HG02678 (cell line): ENCODE results near the gene FFAR3.

Experiments used
- ATAC-seq: cut with Tn5 transposase; IDR thresholded peaks from one replicate; pipeline ENCODE4 v1.9.1; 2021; ENCODE audit warnings: mild to moderate bottlenecking, moderate library complexity; ENCODE audit not compliant: unreplicated experiment

FFAR3 gene

GRCh38 chr19:35329323-35329722 lies 28.9 kb upstream of the FFAR3 start:
- no peak for ATAC-seq

- peak; percentile 56 for ATAC-seq
Observed at GRCh38 chr19:35330475-35330874, 27.8 kb upstream of the FFAR3 start.

- no peak for ATAC-seq
Observed at GRCh38 chr19:35331551-35332214, 26.6 kb upstream of the FFAR3 start.

DNA sequence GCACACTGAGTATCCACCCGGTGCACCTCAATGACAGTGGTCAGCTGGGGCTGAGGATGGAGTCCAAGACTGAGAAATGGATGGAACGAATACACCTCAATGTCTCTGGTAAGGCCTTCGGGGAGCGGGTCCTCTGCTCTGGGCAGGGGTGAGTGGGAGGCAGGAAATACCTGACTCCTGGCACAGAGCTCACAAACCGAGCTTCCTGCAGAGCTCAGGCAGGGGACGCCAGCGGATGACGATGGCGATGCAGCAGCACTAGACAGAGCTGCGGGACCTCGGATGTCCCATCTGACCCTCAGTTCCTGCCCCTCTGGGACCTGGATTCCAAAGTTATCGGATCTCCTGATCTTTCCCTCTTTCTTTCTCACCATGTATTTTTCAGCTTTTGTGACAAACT lies 25.4 kb upstream of the FFAR3 start:
- no peak for ATAC-seq

- no peak for ATAC-seq
Observed at GRCh38 chr19:35334144-35334753, 24.0 kb upstream of the FFAR3 start.

DNA sequence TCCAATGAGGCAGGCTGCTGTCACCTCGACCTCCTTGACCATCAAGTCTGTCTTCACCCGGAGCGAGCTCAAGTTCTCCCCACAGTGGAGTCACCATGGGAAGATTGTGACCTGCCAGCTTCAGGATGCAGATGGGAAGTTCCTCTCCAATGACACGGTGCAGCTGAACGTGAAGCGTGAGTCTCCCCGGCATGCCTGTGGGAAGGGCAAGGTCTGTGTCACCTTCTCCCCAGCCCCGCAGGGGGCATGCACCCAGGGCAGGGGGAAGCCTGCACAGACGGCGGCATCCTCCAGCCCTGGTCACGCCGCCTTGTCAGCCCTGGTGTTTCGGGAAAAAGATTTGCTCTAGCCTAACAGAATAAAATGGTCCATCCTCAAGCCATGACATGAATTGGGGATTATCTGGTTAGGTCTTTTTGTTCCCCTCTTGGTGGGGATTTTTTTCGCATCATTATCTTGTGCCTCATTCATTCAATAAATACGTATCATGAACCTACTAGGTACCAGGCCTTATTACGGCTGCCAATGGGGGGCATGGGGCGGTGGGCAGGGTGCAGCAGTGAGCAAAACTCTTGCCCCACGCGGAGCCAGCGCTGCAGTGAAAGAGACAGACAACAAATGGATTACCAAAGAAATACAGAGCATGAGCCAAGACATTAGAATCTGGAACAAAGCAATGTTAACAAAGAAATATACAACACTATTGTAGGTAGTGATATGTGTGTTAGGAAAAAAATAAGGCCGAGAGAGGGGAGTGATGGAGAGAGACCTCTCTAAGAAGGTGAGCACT lies 21.9 kb upstream of the FFAR3 start:
- no peak for ATAC-seq

DNA sequence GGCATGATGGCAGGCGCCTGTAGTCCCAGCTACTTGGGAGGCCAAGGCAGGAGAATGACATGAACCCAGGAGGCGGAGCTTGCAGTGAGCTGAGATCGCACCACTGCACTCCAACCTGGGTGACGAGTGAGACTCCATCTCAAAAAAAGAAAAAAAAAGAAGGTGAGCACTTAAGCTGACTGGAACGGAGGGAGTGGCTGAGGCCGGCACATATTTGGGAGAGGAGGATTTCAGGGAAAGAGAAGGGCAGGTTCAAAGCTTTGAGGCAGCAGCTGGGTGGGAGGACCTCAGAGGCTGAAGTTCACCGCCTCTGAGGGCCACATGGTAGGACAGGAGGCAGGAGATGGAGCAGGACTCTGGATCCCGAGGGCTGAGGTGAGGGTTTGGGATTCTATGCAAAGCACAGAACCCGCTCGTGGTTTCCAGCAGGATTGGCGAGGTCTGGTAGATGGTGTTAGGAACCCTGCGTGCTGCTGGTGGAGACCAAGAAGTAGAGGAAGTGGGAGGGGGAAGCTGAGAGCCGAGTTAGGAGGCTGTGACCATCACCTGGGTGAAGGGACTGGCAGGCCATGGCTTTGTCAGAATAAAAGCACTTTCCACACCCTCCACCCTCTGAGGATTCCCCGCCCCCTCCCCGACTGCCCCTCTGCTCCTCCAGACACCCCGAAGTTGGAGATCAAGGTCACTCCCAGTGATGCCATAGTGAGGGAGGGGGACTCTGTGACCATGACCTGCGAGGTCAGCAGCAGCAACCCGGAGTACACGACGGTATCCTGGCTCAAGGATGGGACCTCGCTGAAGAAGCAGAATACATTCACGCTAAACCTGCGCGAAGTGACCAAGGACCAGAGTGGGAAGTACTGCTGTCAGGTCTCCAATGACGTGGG lies 20.9 kb upstream of the FFAR3 start:
- ATAC-seq, result no peak

DNA sequence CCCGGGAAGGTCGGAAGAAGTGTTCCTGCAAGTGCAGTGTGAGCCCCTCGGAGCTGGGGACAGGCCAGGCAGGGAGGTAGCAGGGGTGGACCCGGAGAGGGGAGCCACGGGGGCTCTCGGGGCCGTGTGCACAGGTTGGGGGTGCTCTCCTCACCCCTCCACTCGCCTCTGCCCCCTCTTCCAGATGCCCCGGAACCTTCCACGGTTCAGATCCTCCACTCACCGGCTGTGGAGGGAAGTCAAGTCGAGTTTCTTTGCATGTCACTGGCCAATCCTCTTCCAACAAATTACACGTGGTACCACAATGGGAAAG lies 20.3 kb upstream of the FFAR3 start:
- ATAC-seq, result no peak

GRCh38 chr19:35340431-35340830 lies 17.8 kb upstream of the FFAR3 start:
- no peak for ATAC-seq

DNA sequence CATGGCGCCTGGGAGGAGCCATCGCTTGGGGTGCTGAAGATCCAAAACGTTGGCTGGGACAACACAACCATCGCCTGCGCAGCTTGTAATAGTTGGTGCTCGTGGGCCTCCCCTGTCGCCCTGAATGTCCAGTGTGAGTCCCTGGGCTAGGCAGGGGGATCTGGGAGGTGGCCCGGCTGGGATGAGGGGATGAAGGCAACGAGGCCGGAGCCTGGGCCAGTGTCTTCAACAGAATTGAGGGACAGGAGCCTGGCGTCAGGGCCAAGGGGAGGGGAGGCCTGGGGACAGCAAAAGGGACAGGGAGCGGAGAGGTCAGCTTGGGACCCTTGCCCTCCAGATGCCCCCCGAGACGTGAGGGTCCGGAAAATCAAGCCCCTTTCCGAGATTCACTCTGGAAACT lies 17.3 kb upstream of the FFAR3 start:
- ATAC-seq, result no peak

DNA sequence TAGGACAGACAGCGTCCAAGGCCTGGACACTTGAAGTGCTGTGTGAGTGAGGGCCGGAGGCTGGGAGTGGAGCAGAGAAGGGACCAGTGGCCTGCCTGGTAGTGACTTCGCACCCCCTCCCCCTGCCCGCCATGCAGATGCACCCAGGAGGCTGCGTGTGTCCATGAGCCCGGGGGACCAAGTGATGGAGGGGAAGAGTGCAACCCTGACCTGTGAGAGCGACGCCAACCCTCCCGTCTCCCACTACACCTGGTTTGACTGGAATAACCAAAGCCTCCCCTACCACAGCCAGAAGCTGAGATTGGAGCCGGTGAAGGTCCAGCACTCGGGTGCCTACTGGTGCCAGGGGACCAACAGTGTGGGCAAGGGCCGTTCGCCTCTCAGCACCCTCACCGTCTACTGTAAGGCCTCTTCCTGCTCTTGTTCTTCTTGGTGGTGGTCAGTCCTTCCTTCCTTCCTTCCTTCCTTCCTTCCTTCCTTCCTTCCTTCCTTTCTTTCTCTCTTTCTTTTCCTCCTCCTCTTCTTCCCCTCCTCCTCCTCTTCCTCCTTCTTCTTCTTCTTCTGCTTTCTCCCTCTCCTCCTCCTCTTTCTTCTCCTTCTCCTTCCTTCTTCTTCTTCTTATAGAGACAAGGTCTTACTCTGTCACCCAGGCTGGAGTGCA lies 16.6 kb upstream of the FFAR3 start:
- ATAC-seq, result no peak

- ATAC-seq, result no peak
Observed at GRCh38 chr19:35342430-35342829, 15.8 kb upstream of the FFAR3 start.

GRCh38 chr19:35344511-35345031 lies 13.7 kb upstream of the FFAR3 start:
- ATAC-seq, result no peak

DNA sequence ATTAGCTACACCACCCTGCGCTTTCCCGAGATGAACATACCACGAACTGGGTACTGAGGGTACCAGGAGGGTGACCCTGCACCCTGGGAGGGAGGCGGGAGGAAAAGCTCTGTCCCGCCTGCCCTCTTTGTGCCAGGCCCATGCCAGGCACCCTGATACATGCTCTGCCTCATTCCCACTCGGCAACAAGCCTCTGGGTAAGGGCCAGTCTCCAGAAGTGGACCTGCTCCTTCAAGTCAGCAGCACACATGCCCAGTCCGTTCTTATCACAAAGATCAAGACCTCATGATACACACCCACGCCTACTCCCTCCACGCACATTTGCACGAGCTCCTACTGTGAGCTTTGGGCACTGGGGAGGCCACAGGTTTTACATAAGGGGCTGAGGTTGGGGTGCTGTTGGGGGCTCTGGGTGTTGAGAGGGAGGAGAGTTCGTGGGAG lies 12.6 kb upstream of the FFAR3 start:
- ATAC-seq, result no peak

GRCh38 chr19:35346193-35347052 lies 11.8 kb upstream of the FFAR3 start:
- ATAC-seq, result peak; percentile 37

DNA sequence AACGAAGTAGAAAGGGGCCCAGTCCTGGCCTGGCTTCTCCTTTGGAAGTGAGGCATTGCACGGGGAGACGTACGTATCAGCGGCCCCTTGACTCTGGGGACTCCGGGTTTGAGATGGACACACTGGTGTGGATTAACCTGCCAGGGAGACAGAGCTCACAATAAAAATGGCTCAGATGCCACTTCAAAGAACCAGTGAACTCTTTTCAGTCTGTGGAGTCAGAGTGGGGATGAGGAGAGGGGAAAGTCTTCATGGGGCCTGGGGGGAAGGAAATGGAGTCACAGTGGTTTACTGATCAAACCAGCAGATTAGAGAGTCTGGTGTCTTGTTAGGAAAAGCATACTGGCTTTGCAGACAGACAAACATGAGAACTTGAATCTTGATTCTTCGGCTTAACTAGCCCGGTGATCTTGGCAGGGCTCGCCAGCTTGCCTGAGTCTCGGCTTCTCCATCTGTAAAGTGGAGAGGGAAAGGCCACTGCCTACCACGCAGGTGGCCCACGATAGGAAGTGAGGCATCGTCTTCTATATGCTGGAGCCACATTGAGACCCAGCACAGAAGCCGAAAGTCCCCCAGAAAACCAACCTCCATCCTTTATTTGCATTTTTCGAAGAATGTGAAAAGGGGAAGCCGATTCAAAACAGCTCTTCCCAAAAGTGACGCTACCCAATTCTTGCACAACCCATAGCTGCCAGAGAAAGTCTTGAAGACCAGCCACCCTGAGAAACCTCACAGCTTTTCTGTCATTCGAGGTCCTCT lies 10.9 kb upstream of the FFAR3 start, which contains the start of gene FFAR1:
FFAR1 (plus strand) TSS at position 732 of the 759 bp plus-strand sequence. CDS start 3,650 bp downstream, outside the sequence.
- peak; percentile 66 for ATAC-seq

GRCh38 chr19:35347930-35348298 lies 10.3 kb upstream of the FFAR3 start:
- ATAC-seq, result no peak

GRCh38 chr19:35348911-35349611 lies 9.2 kb upstream of the FFAR3 start:
- ATAC-seq, result no peak
